PFSK-1 (cell line): ENCODE results near the gene SCRT2.

Experiments
- FOXP2 ChIP-seq: optimal IDR thresholded peaks from 2 replicates; pipeline ENCODE3; 2011; ENCODE audit warnings: borderline replicate concordance, control low read depth, inconsistent platforms; ENCODE audit not compliant: insufficient read depth; ENCODE audit errors: extremely low read length, extremely low read depth
- POLR2AphosphoS5 ChIP-seq: IDR thresholded peaks from 2 replicates; pipeline ENCODE4 v1.6.1; 2012; ENCODE audit warnings: low read depth, mild to moderate bottlenecking, control low read depth, low read length, moderate library complexity
- REST ChIP-seq, 2 experiments: IDR thresholded peaks; 2 replicates each; pipeline versions ENCODE4 v1.6.1 to v1.8.0; 2011 to 2012; ENCODE audit warnings: low read depth in 2 of 2, low read length in 2 of 2, control low read depth in 1 of 2, inconsistent platforms in 1 of 2, mild to moderate bottlenecking in 1 of 2, moderate library complexity in 1 of 2; ENCODE audit not compliant: insufficient read depth in 1 of 2
- SIN3A ChIP-seq: IDR thresholded peaks from 2 replicates; pipeline ENCODE4 v1.6.1; 2012; ENCODE audit warnings: mild to moderate bottlenecking, low read length, moderate library complexity, borderline replicate concordance; ENCODE audit not compliant: insufficient read depth
- TAF1 ChIP-seq: IDR thresholded peaks from 2 replicates; pipeline ENCODE4 v1.6.1; 2012; ENCODE audit warnings: low read length, control low read depth, borderline replicate concordance; ENCODE audit not compliant: insufficient read depth

SCRT2 gene

DNA sequence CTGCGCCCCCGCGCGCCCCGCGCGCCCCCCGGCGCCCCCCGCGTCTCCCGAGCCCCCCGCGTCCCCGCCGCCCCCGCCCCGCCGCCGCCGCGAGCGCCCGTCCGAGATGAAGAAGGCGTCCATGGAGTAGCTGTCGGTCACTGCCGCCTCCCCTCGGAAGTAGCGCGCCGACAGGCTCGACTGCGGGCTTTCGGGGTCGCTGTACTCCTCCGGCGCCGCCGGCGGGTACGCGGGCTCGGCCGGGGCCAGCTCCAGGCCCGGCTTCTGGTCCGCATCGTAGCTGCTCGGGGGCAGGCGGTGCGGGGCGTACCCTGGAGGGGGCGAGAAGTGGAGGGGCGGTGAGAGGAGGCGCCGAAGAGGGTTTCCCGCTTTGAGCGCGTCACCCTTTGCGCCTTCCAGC, 11.5 kb downstream of the SCRT2 start:
- TF ChIP-seq REST (IDR thresholded peaks at IDR 0.05; ENCODE audit: insufficient read depth in 1 of 2, low read depth in 2 of 2, low read length in 2 of 2) = no peak
- TF ChIP-seq SIN3A = no peak

DNA sequence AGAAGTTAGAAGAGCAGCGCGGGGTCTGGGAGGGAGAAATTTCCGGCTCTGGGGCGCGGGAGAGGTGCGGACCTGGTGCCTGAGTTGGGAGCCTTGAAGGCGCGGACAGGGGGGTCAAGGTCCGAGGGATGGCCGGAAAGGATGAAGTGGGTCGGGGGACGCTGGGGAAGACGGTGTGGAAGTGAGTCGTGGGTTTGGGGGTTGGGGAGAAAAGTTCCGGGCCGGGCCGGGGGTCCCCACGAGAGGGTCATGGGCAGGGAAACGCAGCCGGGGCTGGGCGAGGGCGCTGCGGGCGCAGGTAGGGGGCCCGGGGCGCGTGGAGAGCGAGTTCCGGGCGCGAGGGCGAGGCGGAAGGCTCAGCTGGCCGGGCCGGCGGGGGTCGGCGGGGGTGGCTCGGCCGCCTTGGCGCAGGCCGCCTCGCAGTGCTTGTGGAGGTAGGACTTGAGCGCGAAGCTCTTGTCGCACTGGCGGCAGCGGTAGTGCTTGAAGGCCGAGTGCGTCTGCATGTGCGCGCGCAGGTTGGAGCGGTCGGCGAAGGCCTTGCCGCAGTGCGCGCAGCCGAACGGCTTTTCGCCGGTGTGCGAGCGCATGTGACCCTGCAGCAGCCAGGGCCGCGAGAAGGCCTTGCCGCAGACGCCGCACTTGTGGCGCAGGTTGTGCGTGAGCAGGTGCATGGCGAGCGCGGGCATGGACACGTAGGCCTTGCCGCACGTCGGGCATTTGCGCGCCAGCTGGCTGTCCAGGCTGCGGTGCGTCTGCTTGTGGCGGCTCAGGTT, 12.1 kb downstream of the SCRT2 start:
- TF ChIP-seq SIN3A (no peak), TAF1 (no peak), REST (IDR thresholded peaks at IDR 0.05; ENCODE audit: insufficient read depth in 1 of 2, low read depth in 2 of 2, low read length in 2 of 2) (no peak), POLR2AphosphoS5 (no peak), FOXP2 (no peak)

- no peak for TF ChIP-seq TAF1
- no peak for TF ChIP-seq FOXP2
- TF ChIP-seq SIN3A = no peak
These were observed 13.1 kb downstream of the SCRT2 start for GRCh38 chr20:662277-663192.

- TF ChIP-seq SIN3A (no peak), TAF1 (no peak), REST (IDR thresholded peaks at IDR 0.05; ENCODE audit: insufficient read depth in 1 of 2, low read depth in 2 of 2, low read length in 2 of 2) (no peak), POLR2AphosphoS5 (no peak), FOXP2 (no peak)
These were observed 13.9 kb downstream of the SCRT2 start for GRCh38 chr20:661474-662270.

DNA sequence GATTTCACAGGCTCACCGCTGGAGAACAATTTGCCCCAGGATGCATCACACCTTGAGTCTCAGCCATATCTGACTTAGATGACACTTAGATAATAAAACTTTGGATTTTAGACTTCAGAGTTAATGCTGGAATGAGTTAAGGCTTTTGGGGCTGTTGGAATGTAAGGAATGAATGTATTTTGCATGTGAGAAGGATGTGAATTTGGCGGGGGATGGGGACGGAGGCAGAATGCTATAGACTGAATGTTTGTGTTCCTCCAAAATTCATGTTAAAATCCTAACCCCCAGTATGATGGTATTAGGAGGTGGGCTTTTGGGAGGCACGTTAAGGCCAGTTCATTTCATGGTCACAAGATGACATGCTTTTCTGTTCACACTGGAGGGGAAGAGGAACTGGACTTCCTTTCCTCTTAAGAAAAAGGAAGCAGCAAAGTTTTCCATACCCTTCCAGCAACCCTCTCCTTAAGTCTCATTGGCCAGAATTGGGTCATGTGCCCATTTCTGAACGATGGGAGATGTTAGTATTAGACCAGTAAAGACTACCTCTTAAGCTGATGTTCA, 16.8 kb downstream of the SCRT2 start:
- no peak for TF ChIP-seq FOXP2
- no peak for TF ChIP-seq POLR2AphosphoS5
- no peak for TF ChIP-seq TAF1
- no peak for TF ChIP-seq SIN3A
- no peak for TF ChIP-seq REST (IDR thresholded peaks at IDR 0.05; ENCODE audit: insufficient read depth in 1 of 2, low read depth in 2 of 2, low read length in 2 of 2)
